HG02678 (cell line): ENCODE results near the gene MAPK14.
A peak's percentile ranks its signal among the peaks of the same experiment; 100 is the strongest.
"Not testable (repeated sequence)": the region's sequence is repeated elsewhere in the genome, so short reads cannot be mapped to it uniquely, and the experiment has no call there.

ENCODE experiments used
- ATAC-seq: cut with Tn5 transposase; IDR thresholded peaks from one replicate; pipeline ENCODE4 v1.9.1; 2021; ENCODE audit warnings: mild to moderate bottlenecking, moderate library complexity; ENCODE audit not compliant: unreplicated experiment

Gene MAPK14

DNA sequence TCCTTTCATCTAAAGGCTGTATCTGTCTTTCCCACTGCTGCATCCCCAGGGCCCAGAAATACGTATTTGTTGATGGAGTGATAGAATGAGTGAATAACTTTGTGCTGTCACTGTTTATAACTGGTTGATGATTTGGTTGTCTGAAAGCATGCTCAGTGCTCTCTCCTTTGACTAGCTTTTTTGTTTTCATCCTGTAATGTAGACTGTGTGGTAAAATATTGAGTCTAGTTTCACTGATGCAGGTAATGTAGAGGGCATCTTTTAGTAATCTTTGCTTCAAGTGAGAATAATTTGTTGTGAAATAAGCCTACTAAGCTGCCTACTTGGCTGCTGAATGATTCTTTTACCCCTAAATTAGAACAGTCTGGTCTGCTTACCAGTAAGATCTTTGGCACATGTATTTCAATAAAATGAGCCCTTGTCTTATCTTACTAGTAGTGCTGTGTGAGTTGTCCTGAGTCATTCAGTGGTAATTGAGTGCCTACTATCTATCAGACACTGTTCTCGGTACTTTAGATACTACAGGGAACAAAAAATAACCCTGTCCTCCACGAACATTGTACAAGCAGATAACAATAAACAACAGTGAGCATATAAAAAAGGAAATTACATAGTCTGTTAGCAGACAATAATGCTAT is 39.9 kb downstream of the MAPK14 start:
- ATAC-seq, result no peak

DNA sequence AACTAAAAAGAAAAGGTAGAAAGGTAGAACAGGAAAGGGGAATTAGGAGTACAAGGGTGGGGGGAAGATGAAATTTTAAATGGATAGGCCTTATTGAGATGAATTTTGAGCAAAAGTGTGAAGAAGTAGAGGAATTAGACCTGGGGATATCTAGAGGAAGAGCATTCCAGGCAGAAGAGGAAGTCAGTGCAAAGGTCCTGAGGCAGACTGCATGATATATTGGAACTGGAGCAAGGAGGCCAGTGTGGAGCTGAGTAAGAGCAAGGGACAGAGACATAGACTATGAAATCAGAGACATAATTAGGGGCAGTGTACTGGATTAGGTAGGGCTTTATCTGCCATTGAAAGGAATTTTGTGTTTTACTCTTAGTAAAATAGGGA is 40.4 kb downstream of the MAPK14 start:
- no peak for ATAC-seq

DNA sequence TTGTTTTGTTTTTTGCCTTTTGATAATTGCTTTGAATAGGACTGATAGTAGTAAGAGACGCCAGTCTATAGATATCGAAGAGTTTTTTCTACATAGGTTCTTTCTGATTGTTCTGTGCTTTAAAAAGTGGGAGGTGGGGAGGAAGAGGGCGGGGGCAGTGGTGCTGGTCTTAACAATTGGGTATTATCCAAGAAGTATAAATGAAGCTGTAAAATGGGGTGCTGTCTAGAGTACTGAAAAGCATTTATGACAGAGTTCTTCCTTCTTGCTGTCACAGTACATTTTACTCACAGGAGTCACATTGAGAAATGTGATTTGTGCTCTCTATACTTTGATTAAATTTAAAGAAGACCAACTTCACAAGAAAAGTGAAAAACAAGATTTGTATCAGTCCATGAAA is 41.0 kb downstream of the MAPK14 start:
- ATAC-seq, result no peak

DNA sequence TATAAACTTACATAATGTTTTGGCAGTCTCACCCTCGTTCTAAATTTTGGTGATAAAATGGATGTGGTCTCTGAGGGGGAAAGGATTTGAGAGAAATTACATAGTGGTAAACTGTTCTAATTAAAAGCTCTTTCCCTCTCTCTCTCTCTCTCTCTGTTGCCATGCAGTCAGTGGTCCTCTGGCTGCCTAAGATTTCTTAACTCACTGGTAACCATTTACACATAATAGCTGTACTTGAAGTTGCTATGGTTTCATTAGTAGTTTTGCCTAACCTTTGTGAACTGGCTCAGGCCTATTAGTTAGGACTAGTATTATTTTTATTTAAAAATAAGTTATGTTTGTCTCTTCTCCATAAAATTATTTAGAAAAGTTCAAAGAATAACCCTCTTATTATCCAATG is 42.0 kb downstream of the MAPK14 start:
- ATAC-seq, result no peak

DNA sequence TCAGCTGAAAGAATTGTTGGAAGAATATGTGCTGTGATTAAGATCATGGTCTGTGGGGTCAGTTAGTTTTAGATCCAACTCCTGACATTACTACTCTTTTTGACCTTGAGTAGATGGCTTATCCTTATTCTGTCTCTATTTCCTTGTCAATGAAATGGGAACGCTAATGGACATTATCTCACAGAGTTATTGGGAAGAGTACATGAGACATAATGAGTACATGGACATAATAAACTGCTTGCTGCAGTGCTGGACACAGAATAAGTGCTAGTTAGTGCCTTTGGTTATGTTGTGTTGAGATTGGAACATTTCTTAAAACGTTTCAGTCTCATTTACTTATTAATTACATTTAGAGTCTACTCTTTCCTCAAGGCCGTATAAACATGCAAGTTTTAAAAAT is 42.6 kb downstream of the MAPK14 start:
- no peak for ATAC-seq

DNA sequence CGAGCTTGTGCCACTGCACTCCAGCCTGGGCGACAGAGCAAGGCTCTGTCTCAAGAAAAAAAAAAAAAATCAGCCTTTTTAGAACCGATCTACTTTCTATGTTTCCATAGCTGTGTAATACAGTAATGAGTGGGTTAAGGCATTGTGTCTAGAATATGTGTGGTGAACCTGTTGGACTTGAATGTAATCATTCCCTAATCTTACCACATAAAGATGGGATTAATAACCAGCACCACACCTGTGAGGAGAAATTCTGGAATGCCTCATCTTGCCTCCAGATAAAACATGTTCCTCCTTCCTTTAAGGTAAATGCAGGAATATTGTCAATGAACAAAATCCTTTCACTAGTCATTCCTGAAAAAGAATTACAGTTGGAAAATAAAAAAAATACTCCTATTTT is 43.7 kb downstream of the MAPK14 start:
- no peak for ATAC-seq

DNA sequence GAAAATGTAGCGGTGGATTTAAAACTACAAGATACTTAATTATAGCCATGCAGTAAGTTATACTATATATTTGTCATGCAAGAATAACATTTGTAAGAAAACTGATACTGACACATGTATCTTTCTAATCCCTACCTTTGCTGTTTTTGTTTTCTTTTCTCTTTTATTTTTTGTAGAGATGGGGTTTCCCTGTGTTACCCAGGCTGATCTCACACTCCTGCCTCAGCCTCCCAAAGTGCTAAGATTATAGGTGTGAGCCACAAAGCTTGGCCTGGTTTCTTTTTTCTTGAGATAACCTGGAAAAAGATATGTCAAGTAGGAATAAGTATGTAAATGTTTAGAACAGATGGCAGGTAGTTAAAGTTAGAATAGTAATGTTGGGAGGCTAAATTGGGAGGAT is 44.1 kb downstream of the MAPK14 start:
- ATAC-seq, result no peak

DNA sequence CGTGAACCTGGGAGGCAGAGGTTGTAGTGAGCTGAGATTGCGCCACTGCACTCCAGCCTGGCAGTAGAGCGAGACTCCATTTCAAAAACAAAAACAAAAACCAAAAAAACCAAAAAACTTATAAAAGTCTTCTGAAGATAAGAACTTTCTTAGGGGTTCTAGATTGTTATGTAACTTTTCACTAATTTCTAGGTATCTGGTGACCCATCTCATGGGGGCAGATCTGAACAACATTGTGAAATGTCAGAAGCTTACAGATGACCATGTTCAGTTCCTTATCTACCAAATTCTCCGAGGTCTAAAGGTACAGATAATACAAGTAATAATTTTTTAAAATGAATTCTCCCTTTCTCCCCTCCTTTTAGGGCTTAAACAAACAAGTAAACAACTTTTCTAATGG is 45.1 kb downstream of the MAPK14 start:
- no peak for ATAC-seq

DNA sequence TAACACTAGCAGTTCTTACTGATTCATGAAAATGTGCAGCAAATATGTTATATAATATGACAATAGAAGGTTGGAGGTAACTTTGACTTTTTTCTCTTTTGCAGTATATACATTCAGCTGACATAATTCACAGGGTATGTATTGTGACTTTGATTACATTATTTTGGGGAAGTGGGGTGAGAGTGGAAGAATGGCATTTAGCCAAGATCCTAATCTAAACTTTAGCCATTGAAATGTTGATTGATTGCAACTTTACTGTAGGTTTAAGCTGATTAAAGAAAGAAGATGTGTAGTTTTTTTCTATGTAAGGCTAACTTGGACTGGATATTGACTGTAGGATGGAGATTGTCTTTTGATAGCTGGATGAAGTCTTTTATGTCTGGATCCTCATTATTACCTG is 46.0 kb downstream of the MAPK14 start:
- ATAC-seq, result no peak

DNA sequence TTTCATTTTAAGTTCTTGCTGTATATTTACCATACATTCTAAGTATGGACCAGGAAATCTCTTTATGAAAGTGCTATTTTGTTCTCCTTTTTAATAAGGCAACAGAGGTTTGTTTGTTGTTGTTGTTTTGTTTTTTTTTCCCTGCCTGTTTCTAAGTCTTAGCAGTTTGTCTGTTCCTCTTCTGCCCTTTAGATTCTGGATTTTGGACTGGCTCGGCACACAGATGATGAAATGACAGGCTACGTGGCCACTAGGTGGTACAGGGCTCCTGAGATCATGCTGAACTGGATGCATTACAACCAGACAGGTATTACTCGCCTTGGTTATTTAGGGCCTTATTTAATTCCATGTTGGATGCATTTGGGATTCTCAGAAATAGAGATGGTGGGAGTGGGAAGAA is 48.0 kb downstream of the MAPK14 start:
- no peak for ATAC-seq

DNA sequence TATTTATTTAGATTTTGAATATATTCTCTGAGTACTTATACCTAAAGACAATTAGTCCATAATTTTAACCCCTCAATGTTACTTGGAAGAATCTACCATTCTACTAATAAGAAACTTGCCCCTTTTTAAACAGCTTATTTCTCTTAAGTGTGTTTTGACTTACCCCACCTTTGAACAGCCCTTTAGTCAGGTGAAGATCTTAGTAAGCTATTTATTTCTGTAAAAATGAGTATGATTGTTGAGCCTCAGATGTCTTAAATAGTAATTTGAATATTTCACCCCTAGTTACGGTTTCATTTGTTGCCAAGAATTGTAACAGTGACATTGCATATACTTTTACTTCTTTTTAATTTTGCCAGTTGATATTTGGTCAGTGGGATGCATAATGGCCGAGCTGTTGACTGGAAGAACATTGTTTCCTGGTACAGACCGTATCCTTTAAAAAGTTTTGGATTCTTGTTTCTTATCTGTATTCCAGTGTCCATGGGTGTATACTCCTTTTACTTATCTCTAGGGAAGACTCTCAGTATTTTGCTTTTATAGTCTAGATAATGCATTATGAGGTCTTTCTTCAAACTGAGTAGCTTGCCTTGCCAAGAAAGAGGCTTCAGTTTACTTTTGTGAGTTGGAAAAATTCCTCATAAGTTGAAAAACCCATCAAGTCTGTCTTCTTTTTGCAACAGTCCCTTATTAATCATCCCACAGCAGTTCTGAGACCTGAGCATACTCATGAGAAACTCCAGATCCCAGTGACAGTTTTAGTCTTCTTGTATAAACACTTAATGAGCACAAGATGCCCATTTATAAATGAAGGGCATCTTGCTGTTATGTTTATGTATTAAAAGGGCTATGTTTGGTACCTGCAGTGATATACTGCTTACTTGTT is 48.8 kb downstream of the MAPK14 start:
- no peak for ATAC-seq

DNA sequence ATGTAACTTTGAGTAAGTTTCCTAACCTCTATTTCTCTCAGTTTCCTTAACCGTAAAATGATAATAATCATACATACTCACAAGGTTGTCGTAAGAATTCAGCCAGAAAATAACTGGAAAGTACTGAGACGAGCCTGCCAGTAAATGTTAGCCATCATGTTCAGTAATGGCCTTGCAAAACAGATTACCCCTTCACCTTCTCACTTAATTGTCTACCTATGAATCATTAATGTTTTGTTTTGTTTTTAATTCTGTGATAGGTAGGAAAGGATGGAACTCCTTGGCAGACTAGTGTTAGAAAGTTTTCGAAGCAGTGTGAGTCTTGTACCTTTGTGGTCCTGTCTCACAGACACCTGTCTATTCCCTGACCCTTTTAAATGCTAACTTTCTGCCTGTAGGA is 50.6 kb downstream of the MAPK14 start:
- no peak for ATAC-seq

DNA sequence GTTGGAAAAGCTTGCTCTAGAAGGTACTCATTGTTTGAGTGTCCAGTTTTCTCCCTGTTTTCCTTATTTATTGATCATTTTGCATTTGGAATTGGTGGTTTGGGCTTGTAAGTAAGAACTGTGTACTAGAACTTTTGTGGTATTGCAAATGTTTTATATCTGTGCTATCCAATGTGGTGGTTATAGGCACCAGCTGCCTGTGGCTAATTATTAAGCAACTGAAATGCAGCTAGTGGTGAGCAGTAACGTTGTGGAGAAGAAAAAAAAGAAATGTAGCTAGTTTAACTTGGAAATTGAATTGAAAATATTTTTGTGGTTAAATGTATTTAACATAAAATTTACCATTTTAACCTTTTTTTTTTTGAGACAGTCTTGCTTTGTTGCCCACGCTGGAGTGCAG is 52.0 kb downstream of the MAPK14 start:
- no peak for ATAC-seq

DNA sequence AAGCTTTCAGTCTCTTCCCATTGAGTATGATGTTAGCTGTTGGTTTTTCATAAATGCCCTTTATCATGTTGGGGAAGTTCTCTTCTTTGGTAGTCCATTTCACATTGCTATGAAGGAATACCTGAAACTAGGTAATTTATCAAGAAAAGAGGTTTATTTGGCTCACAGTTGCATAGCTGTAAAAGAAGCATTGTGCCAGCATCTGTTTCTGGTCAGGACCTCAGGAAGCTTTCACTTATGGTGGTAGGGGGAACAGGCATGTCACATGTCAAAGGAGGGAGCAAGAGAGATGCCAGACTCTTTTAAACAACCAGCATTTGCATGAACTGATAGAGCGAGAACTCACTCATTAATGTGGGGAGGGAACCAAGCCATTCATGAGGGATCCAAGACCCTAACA is 54.7 kb downstream of the MAPK14 start:
- no peak for ATAC-seq

DNA sequence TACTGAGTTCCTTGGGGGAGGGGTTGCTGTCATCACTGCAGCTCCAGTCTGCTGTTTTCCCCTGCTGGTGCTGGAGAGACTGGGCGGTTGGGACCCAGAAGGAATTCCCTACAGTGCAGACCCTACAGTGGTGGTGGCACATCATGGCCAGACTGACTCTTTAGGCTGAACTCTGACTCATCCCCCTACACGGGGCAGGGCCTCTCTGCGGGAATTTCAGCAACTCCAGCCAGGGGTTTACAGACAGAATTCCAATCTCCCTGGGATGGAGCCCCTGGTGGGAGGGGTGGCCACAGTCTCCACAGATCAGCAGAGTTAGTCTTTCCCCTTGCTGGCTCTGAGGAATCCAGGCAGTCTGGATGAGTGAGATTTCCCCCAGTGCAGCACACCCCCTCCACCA is 55.8 kb downstream of the MAPK14 start:
- ATAC-seq, result no peak

DNA sequence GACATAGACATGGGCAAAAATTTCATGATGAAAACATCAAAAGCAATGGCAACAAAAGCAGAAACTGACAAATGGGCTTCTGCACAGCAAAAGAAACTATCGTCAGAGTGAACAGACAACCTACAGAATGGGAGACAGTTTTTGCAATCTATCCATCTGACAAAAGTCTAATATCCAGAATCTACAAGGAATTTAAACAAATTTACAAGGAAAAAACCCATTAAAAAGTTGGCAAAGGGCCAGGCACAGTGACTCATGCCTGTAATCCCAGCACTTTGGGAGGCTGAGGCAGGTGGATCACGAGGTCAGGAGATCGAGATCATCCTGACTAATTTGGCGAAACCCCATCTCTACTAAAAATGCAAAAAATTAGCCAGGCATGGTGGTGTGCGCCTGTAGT is 60.6 kb downstream of the MAPK14 start:
- not testable (repeated sequence) for ATAC-seq

DNA sequence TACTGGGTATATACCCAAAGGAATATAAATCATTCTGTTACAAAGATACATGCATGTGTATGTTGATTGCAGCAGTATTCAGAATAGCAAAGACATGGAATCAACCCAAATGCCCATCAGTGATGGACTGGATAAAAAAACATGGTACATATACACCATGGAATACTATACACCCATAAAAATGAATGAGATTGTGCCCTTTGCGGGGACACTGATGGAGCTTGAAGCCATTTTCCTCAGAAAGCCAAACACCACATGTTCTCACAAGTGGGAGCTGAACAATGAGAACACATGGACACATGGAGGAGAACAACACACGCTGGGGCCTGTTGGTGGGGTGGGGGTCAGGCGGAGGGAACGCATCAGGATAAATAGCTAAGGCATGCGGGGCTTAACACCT is 61.4 kb downstream of the MAPK14 start:
- ATAC-seq, result no peak

DNA sequence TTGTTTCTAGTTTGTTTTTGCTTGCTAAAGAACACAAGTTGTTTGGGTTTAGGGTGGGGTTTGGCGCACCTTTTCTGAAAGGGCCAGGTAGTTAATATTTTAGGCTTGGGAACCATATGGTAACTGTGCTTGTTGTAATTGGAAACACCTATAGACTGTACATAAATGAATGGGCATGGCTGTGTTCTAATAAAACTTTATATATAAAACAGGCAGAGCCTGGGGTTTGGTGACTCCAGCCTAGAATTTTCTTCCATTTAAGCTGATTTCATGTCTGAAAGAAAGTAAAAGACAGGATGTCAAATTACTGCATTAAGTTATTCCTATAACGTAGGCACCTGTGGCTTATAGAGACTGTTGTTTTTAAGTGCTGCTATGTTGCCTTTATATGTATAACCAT is 66.6 kb downstream of the MAPK14 start:
- ATAC-seq, result no peak

DNA sequence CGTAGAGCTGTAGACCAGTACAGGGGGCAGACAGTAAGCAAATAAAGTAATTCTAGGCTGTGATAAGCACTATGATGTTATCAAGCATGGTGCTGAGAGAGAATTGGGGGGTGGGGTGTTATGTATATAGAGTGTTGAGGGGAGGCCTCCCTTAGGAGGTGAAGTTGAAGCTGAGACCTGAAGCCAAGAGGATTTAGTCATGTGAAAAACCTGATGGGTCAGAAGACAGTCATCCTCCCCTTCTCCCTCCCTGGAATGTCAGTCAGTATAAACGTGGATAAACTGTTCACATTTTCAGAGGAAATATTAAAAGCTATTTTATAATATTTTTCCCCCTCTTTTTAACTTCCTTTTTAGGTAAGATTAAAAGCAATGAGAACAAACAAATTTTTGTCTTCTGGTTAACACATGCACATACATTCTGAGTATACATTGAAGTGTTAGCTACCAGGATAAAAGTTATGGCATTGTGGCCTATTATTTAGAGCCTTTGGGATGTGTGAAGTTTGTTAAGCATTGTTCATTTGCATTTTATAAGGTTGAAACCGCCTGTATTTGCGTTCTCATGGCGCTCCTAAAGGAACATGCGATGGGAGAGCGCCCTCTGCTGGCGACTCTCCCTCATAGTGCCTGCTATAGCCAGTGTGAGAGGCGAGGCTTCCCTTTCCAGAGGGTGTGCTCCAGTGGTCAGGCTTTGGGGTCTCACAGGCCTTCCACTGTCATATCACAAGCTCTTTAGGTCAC is 67.3 kb downstream of the MAPK14 start:
- ATAC-seq, result peak; percentile 63

DNA sequence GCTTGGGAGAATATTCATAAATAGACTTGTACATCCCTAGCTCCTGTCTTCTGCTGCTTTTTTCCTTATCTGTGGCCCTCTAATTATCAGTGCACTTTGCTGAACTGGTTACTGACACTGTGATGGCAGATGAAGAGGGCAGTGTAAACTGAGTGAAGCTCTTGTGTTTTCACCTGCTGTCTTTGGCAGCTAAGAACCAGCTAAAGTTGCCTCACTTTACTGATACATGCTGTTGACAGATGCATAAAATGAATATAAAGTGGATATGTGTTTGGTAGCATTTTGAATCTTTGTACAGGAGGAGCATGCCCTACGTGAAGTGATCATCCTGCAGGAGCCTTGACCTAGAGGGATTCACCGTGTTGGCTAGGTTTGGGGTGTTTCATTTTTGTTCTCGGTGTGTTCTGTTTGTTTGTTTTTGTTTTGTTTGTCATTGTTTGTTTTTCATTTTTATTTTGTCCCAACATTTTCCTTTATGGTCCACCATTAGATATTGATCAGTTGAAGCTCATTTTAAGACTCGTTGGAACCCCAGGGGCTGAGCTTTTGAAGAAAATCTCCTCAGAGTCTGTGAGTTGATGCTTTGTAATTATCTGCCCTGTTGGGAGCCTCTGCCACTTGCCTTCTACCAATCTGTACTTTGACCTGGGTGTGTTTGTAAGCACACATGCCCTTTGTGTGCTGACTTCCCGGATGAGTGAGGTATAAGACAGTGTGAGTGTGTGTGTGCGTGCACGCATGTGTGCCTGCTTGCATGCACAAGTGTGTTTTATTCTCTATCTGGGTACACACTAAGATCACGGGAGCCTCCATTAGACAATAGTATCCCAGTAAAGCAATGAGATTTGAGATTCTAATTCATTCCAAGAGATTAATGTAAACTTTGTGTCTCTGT is 68.1 kb downstream of the MAPK14 start:
- ATAC-seq, result no peak
